Measurements from ENCODE around the gene KCNE1.
A peak's percentile ranks its signal among the peaks of the same experiment; 100 is the strongest.

KCNE1 gene

GRCh38 chr21:34524646-34525601 is 12.9 kb upstream of the KCNE1 start:
- Mint-ChIP-seq H3K36me3 (ENCODE audit: low read depth) (peaks cover 11% of the 10 kb centered on the region), H3K27ac (peak overlapping the region; percentile 61 to 100 (median 99)), H3K27me3 (ENCODE audit: low read depth) (peaks cover 4% of the 10 kb centered on the region), H3K9me3 (peaks cover 13% of the 10 kb centered on the region), H3K4me1 (peaks cover 31% of the 10 kb centered on the region), H3K4me3 (peak overlapping the region; percentile 48 to 68 (median 64))
- TF ChIP-seq CTCF (IDR thresholded peaks at IDR 0.05; ENCODE audit: unreplicated experiment in 3 of 3) = no peak

DNA sequence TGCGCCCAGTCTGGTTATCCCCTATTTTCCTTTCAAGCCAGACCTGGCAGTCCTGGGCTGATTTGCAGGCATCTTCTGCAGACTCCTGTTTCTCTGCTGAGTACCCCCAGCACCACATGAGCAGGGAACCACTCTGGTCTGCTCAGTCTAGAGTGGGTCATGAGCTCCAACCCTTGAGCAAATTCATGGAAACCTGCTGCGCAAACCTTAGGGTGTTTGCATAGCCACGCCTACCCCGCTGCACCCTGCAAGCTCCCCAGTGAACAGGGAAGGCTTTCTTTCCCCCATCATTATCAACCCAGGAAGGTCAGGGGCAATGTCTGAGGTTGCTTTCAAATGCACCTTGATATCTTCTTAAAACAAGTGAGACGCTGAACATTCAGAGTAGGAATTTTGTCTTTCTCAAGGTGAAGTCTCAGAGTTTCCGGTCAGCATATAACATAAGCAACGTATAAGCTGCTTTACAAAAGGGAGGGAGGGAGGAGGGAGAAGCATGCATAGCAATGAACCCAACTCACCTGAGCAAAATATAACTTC is 11.1 kb upstream of the KCNE1 start:
- Mint-ChIP-seq H3K27me3 (ENCODE audit: low read depth) (peaks cover 4% of the 10 kb centered on the region), H3K4me3 (no peak overlapping the region), H3K4me1 (peaks cover 31% of the 10 kb centered on the region), H3K9me3 (peaks cover 7% of the 10 kb centered on the region), H3K36me3 (ENCODE audit: low read depth) (peaks cover 12% of the 10 kb centered on the region), H3K27ac (peak overlapping the region in 1 of 3 experiments; percentile 4)
- TF ChIP-seq CTCF (IDR thresholded peaks at IDR 0.05; ENCODE audit: unreplicated experiment in 3 of 3) = no peak

- Mint-ChIP-seq H3K4me1 (peaks cover 31% of the 10 kb centered on the region), H3K36me3 (ENCODE audit: low read depth) (peaks cover 16% of the 10 kb centered on the region), H3K4me3 (no peak overlapping the region), H3K27me3 (ENCODE audit: low read depth) (peaks cover 4% of the 10 kb centered on the region), H3K9me3 (peaks cover 4% of the 10 kb centered on the region), H3K27ac (peak overlapping the region in 1 of 3 experiments; percentile 68)
- no peak for TF ChIP-seq CTCF (IDR thresholded peaks at IDR 0.05; ENCODE audit: unreplicated experiment in 3 of 3)
Measured at GRCh38 chr21:34522284-34522683, 10.3 kb upstream of the KCNE1 start.

GRCh38 chr21:34521561-34521960 is 9.6 kb upstream of the KCNE1 start:
- Mint-ChIP-seq H3K9me3 (no peaks in the 10 kb centered on the region), H3K36me3 (ENCODE audit: low read depth) (peaks cover 21% of the 10 kb centered on the region), H3K4me1 (peaks cover 26% of the 10 kb centered on the region), H3K27ac (no peak overlapping the region), H3K27me3 (ENCODE audit: low read depth) (peaks cover 4% of the 10 kb centered on the region), H3K4me3 (no peak overlapping the region)
- TF ChIP-seq CTCF (IDR thresholded peaks at IDR 0.05; ENCODE audit: unreplicated experiment in 3 of 3) = no peak

GRCh38 chr21:34520764-34521508 is 8.9 kb upstream of the KCNE1 start:
- H3K4me1 Mint-ChIP-seq = peaks cover 19% of the 10 kb centered on the region
- H3K27ac Mint-ChIP-seq = no peak overlapping the region
- peaks cover 21% of the 10 kb centered on the region for H3K36me3 Mint-ChIP-seq (ENCODE audit: low read depth)
- H3K9me3 Mint-ChIP-seq = no peaks in the 10 kb centered on the region
- peaks cover 4% of the 10 kb centered on the region for H3K27me3 Mint-ChIP-seq (ENCODE audit: low read depth)
- no peak overlapping the region for H3K4me3 Mint-ChIP-seq
- no peak for TF ChIP-seq CTCF (IDR thresholded peaks at IDR 0.05; ENCODE audit: unreplicated experiment in 3 of 3)
